PC-9 (cell line): Measurements from ENCODE around the gene FBXL14.

Source experiments
- EZH2 ChIP-seq: fragments of 200-600 bp; sonication (generic); IDR thresholded peaks from 2 replicates; pipeline ENCODE4 v1.8.0; 2017; ENCODE audit warnings: antibody characterized with exemption, low read depth
- TF ChIP-seq, protein P1 (sequence below): fragments of 200-600 bp; sonication (generic); conservative IDR thresholded peaks from 2 replicates; pipeline ENCODE4 v1.6.1; 2017; ENCODE audit warnings: mixed run types, antibody characterized with exemption, mild to moderate bottlenecking, moderate library complexity

DNA sequence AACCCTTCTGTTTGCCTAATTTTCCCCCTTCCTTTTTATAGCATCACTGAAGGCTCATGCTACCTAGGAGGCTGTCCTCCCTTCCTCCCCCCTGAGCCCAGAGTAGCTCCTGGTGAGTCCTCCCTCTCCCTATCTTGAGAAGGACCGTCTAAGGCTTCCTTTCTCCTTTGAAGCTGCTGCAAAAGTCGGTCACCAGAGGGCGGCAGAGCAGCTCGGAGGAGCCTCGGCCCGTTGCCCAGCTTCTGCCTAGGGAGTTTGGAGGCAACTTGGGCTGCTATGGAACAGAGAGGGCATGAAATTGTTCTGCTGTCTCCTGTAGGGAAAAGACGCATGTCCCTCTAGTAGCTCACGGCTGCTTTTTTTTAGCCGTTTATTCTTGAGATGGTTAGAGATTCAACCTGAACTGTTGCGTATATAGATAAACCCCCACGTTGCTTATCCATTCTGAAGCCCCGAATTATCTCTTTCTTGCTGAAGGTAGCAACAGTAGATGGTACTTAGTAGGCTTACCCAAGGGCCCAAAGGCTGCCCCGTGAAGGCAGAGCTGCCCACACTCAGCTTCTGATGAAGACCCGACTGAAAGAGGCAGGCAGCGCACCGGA is 40.3 kb upstream of the FBXL14 start:
- TF ChIP-seq, protein P1, sequence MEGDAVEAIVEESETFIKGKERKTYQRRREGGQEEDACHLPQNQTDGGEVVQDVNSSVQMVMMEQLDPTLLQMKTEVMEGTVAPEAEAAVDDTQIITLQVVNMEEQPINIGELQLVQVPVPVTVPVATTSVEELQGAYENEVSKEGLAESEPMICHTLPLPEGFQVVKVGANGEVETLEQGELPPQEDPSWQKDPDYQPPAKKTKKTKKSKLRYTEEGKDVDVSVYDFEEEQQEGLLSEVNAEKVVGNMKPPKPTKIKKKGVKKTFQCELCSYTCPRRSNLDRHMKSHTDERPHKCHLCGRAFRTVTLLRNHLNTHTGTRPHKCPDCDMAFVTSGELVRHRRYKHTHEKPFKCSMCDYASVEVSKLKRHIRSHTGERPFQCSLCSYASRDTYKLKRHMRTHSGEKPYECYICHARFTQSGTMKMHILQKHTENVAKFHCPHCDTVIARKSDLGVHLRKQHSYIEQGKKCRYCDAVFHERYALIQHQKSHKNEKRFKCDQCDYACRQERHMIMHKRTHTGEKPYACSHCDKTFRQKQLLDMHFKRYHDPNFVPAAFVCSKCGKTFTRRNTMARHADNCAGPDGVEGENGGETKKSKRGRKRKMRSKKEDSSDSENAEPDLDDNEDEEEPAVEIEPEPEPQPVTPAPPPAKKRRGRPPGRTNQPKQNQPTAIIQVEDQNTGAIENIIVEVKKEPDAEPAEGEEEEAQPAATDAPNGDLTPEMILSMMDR: peak; percentile 90
- no peak for TF ChIP-seq EZH2
